Measurements from ENCODE around the gene OR2AK2.
A peak's percentile ranks its signal among the peaks of the same experiment; 100 is the strongest.

Gene OR2AK2

GRCh38 chr1:247964933-247965332 lies at the start of gene OR2AK2:
OR2AK2 (plus strand) TSS chr1:247965233; CDS start chr1:247965377, 144 bp downstream.
- DNase-seq, result no peak

GRCh38 chr1:247919952-247920351 lies 45.1 kb upstream of the OR2AK2 start, which contains the start of gene OR2T8:
OR2T8 (plus strand) TSS chr1:247920252; CDS start chr1:247921018, 766 bp downstream.
- no peak for DNase-seq

DNA sequence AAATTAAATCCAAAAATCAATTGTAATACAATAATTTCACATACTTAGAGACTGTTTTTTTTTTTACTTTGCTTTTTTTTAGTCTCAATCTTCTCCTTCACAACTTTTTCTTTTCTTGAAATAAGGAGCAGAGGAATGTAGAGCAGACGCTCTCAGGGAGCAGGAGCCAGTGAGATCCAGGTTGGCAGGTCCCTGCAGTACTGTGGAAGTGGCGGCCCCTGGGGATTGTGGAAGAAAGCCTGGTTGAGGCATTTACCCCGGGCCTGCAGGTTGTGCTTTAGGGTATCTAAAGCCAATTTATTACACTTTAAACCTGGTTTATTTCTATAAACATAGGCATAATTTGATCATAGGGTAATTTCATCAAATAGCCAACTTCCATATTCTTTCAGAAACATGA lies 41.1 kb upstream of the OR2AK2 start:
- no peak for DNase-seq

DNA sequence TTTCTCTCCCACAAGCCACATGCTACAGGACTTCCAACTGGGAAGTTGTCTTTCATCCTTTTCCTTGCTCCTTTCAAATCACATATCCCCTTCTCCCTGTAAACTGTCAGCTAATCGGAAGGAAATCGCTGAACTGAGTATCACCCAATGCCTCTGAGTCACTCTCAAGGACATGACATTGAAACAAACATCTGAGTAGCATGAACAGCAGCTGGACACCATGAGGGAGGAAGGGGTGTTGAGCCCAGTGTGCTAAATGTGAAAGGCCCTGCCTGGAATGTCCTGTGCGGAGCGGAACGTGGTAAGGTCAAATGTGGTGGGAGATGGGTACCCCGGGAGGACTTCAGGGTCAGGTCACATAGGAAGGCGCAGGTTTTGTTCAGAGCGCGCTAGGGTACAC lies 40.2 kb upstream of the OR2AK2 start, which contains the start of gene OR2AJ1:
Gene OR2AJ1, plus strand, starts transcription at position 22 of the 400 bp plus-strand sequence. CDS start 8,880 bp downstream, outside the sequence.
- no peak for DNase-seq

DNA sequence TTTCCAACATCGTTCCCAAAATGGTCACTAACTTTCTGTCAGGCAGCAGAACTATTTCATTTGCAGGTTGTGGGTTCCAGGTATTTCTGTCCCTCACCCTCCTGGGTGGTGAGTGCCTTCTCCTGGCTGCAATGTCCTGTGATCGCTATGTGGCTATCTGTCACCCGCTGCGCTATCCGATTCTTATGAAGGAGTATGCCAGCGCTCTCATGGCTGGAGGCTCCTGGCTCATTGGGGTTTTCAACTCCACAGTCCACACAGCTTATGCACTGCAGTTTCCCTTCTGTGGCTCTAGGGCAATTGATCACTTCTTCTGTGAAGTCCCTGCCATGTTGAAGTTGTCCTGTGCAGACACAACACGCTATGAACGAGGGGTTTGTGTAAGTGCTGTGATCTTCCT lies 31.0 kb upstream of the OR2AK2 start:
- DNase-seq, result no peak

GRCh38 chr1:247935781-247936180 lies 29.3 kb upstream of the OR2AK2 start:
- DNase-seq, result no peak

DNA sequence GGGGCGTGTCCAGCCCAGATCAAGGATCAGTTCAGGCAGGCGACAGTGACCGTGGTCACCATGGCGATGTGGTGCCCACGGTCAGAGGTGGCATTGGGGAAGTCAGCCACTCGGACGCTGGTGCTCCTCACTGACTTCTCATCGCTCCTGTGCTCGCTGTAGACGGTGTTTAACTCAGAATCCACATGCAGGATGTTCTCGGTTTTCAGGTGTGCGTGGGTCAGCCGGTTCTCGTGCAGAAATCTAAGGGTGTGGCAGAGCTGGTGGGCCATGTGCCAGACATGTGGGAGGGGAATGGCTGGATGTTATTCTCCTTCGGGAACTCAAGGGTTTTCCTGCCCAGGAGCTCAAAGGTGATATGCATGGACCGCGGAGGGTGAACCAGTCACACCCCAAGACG lies 28.6 kb upstream of the OR2AK2 start:
- no peak for DNase-seq

DNA sequence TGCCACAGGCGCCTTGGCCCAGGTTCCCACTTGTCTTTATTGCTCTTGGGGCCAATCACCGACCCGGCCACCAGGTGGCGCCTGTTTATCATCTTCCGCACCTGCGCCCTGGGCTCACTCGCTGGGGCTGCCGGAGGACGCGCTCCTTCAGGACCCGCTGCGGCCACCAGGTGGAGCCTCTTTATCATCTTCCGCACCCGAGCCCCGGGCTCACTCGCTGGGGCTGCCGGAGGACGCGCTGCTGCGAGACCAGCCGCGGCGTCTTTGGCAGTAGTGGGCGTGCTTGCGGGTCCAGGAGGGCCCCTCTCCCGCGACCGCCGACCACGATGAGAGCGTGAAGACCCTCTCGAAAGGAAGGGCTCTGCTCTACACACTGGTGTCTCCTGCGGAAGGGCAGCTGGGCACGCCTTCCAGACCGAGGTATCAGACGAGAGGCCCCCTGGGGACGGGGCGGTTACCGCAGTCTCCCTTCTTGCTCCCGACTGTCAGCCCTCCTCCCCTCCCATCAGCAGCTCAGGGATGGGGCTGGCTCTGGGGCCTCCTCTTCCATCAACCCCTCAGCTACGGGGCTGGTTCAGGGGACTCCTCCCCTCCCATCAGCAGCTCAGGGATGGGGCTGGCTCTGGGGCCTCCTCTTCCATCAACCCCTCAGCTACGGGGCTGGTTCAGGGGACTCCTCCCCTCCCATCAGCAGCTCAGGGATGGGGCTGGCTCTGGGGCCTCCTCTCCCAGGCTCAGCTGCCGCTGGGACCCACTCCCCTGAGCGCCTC lies 27.9 kb upstream of the OR2AK2 start:
- DNase-seq, result peak; percentile 48 to 50

DNA sequence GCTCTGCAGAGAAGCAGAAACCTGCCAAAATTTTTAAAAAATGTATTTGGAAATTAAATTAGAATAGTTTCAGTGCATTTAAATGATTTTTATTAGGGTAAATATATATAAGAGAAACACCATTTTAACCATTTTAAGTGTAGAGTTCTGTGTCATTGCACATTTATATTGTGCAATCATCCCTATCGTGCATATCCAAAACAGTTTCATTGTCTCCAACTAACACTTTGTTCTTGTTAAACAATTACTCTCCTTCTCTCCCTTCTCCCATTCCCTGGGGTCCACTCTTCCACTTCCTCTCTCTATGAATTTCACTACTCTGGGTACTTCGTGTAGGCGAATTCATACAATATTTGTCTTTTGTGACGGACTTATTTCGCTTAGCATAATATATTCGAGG lies 22.4 kb upstream of the OR2AK2 start:
- no peak for DNase-seq

GRCh38 chr1:247948558-247948957 lies 16.5 kb upstream of the OR2AK2 start, which contains the start of gene OR2L8:
OR2L8 (plus strand) TSS chr1:247948858; CDS start chr1:247948858, 0 bp downstream.
- DNase-seq, result no peak

GRCh38 chr1:247953408-247953807 lies 11.6 kb upstream of the OR2AK2 start:
- no peak for DNase-seq

- no peak for DNase-seq
Observed at GRCh38 chr1:247961791-247962190, 3.2 kb upstream of the OR2AK2 start.

DNA sequence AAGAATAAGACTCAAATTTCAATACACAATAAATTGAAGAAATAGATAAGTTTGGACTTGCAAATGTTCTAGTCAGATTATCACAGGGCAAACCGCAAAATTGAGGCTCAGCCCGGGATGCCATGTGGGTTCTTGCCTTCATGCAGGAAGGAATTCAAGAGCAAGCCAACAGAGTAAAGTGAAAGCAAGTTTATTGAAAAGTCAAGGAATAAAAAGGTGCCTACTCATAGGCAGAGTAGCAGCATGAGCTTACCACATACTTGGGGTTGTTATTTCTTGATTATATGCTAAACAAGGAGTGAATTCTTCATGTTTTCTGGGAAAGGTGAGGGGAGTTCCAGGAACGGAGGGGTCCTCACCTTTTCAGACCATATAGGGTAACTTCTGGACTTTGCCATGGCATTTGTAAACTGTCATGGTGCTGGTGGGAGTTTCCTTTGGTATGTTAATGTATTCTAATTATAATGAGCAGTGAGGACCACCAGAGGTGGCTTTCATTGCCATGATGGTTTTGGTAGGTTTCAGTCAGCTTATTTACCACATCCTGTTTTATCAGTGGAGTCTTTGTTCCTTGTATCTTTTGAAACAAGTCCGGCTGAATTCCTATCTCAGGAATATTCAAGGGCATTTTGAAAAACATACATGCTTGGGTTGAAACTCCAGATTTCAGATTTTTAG lies 2.0 kb upstream of the OR2AK2 start:
- no peak for DNase-seq

GRCh38 chr1:247966532-247967204 lies 1.6 kb downstream of the OR2AK2 start:
- DNase-seq, result no peak

GRCh38 chr1:247992986-247993385 lies 28.0 kb downstream of the OR2AK2 start:
- no peak for DNase-seq

GRCh38 chr1:247998811-247999210 lies 33.8 kb downstream of the OR2AK2 start:
- DNase-seq, result no peak

- no peak for DNase-seq
Observed at GRCh38 chr1:248000169-248000568, 35.1 kb downstream of the OR2AK2 start.

- no peak for DNase-seq
Observed at GRCh38 chr1:248007778-248008177, 42.7 kb downstream of the OR2AK2 start.

DNA sequence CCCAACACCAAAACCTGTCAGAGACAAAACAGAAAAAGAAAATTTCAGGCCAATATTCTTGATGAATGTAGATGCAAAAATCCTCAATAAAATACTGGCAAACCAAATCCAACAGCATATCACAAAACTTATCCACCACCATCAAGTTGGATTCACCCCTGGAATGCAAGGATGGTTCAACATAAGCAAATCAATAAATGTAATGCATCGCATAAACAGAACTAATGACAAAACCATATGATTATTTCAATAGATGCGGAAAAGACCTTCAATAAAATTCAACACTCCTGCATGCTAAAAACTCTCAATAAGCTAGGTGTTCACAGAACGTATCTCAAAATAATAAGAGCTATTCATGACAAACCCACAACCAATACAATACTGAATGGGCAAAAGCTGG lies 44.6 kb downstream of the OR2AK2 start:
- no peak for DNase-seq

GRCh38 chr1:248013229-248013710 lies 48.2 kb downstream of the OR2AK2 start, which contains the start of gene OR2L5:
OR2L5 (plus strand) TSS chr1:248013660; CDS start chr1:248021948, 8,288 bp downstream.
- DNase-seq, result no peak

GRCh38 chr1:248015803-248016202 lies 50.8 kb downstream of the OR2AK2 start:
- DNase-seq, result no peak

All from activated CD4-positive, alpha-beta T cell treated with anti-CD3 and anti-CD28 coated beads, Interleukin-2, amount 50 U/mL, for 4 hours (primary cell).